ENCODE results near the gene HOXD3. TPM values are rescaled to one million over a fixed set of nuclear protein-coding genes. Genes with fewer than 3 reads are reported as not detected.

HOXD3 gene
- polyA plus RNA-seq (not detected in 3 replicates), polyA minus RNA-seq (not detected in 3 replicates)
- polyA plus RNA-seq (2011; ENCODE audit: low read depth): not detected
- not detected in 2 replicates for polyA plus RNA-seq (2011; cell fraction: cytosol; rRNA removed)
- polyA plus RNA-seq (2011; cell fraction: nucleus; rRNA removed): not detected in 2 replicates
- polyA plus RNA-seq (2012; ENCODE audit: low replicate concordance): not detected in 2 replicates
- not detected for polyA minus RNA-seq (2011; cell fraction: cytosol; rRNA and poly(A)+ RNA removed)
- polyA minus RNA-seq (2011; cell fraction: nucleus; rRNA and poly(A)+ RNA removed): not detected in 2 replicates

- no peak for DNase-seq (ENCODE audit: low read depth, low spot score)
- H3K9me3 ChIP-seq (ENCODE audit: control insufficient read depth, low read depth, low read length): no peaks in the 10 kb centered on the region
- no peak within 1 kb of the TSS for H3K4me3 ChIP-seq (ENCODE audit: control insufficient read depth in 2 of 3, extremely low read depth in 1 of 3, insufficient read depth in 2 of 3, low read depth in 1 of 3, low read length in 3 of 3)
- H4K20me1 ChIP-seq (ENCODE audit: control insufficient read depth, extremely low read depth, insufficient read depth, low read length): no peaks in the 10 kb centered on the region
- no peak within 1 kb of the TSS for H3K27ac ChIP-seq (ENCODE audit: control insufficient read depth, insufficient read depth, low read length)
- no peak for FAIRE-seq
- no peak within 1 kb of the TSS for H3K4me2 ChIP-seq (ENCODE audit: control insufficient read depth, extremely low read depth, insufficient read depth, low read depth, low read length)
- no peak within 1 kb of the TSS for H2AFZ ChIP-seq (ENCODE audit: control insufficient read depth, low read length)
- H3K4me1 ChIP-seq (ENCODE audit: control insufficient read depth, extremely low read depth, insufficient read depth, low read length): no peaks in the 10 kb centered on the region
- dilution Hi-C loops (cut with MboI; ENCODE audit: extremely low pct_ligation_motif_present, low sequenced_read_pairs): loop anchor here (25.0 kb wide), 1 partner anchor 480 kb away; no protein-coding TSS in a partner anchor
- H3K27me3 ChIP-seq (ENCODE audit: control insufficient read depth, extremely low read depth, insufficient read depth, low read length): peaks cover 93% of the 10 kb centered on the region
- no peaks in the 10 kb centered on the region for H3K79me2 ChIP-seq (ENCODE audit: control insufficient read depth, insufficient read depth, low read length)
- H3K9ac ChIP-seq (ENCODE audit: control insufficient read depth, extremely low read depth, insufficient read depth, low read length): no peak within 1 kb of the TSS
- H3K9me1 ChIP-seq (ENCODE audit: control insufficient read depth, extremely low read depth, insufficient read depth, low read length): no peaks in the 10 kb centered on the region
- no peaks in the 10 kb centered on the region for H3K36me3 ChIP-seq (ENCODE audit: control insufficient read depth in 2 of 2, extremely low read depth in 1 of 2, insufficient read depth in 2 of 2, low read length in 2 of 2)
- TF ChIP-seq EZH2 (IDR thresholded peaks at IDR 0.05; ENCODE audit: low read length): peak; percentile 27
- no peak for TF ChIP-seq CTCF (optimal IDR thresholded peaks at IDR 0.05 in 1 of 3, IDR thresholded peaks at IDR 0.05 in 1 of 3, conservative IDR thresholded peaks at IDR 0.05 in 1 of 3; ENCODE audit: extremely low read depth in 1 of 3, insufficient read depth in 2 of 3, low read length in 3 of 3)
Measured at GRCh38 chr2:176156807-176157498, at the start of gene HOXD3. Gene HOXD3 (plus strand): TSS chr2:176157307. CDS start chr2:176169115, 11,808 bp downstream.

GRCh38 chr2:176107731-176108181 lies 49.4 kb upstream of the HOXD3 start:
- no peak for TF ChIP-seq CTCF (optimal IDR thresholded peaks at IDR 0.05 in 1 of 3, IDR thresholded peaks at IDR 0.05 in 1 of 3, conservative IDR thresholded peaks at IDR 0.05 in 1 of 3; ENCODE audit: extremely low read depth in 1 of 3, insufficient read depth in 2 of 3, low read length in 3 of 3)
- no peak overlapping the region for H2AFZ ChIP-seq (ENCODE audit: control insufficient read depth, low read length)
- no peaks in the 10 kb centered on the region for H3K79me2 ChIP-seq (ENCODE audit: control insufficient read depth, insufficient read depth, low read length)
- dilution Hi-C loops (cut with MboI; ENCODE audit: extremely low pct_ligation_motif_present, low sequenced_read_pairs): no loop called here
- H3K4me1 ChIP-seq (ENCODE audit: control insufficient read depth, extremely low read depth, insufficient read depth, low read length): peaks cover 5% of the 10 kb centered on the region
- H3K9me3 ChIP-seq (ENCODE audit: control insufficient read depth, low read depth, low read length): no peaks in the 10 kb centered on the region
- H3K27me3 ChIP-seq (ENCODE audit: control insufficient read depth, extremely low read depth, insufficient read depth, low read length): peaks cover 95% of the 10 kb centered on the region
- DNase-seq (ENCODE audit: low read depth, low spot score) (no peak), FAIRE-seq (no peak)
- no peak overlapping the region for H3K4me3 ChIP-seq (ENCODE audit: control insufficient read depth in 2 of 3, extremely low read depth in 1 of 3, insufficient read depth in 2 of 3, low read depth in 1 of 3, low read length in 3 of 3)
- no peaks in the 10 kb centered on the region for H3K9me1 ChIP-seq (ENCODE audit: control insufficient read depth, extremely low read depth, insufficient read depth, low read length)
- no peak overlapping the region for H3K27ac ChIP-seq (ENCODE audit: control insufficient read depth, insufficient read depth, low read length)
- H3K4me2 ChIP-seq (ENCODE audit: control insufficient read depth, extremely low read depth, insufficient read depth, low read depth, low read length): no peak overlapping the region
- H3K36me3 ChIP-seq (ENCODE audit: control insufficient read depth in 2 of 2, extremely low read depth in 1 of 2, insufficient read depth in 2 of 2, low read length in 2 of 2): no peaks in the 10 kb centered on the region
- peaks cover 2% of the 10 kb centered on the region for H4K20me1 ChIP-seq (ENCODE audit: control insufficient read depth, extremely low read depth, insufficient read depth, low read length)
- no peak overlapping the region for H3K9ac ChIP-seq (ENCODE audit: control insufficient read depth, extremely low read depth, insufficient read depth, low read length)

Measured in keratinocyte (primary cell).